GM10248 (cell line): Measurements from ENCODE around the gene CDK5RAP2.

ENCODE experiments used
- CTCF ChIA-PET: fragments of 300-600 bp; sonication (Branson Sonifier 250); formaldehyde crosslinking; extraction: SDS; loops from one replicate; lab custom pipeline; 2021; ENCODE audit warnings: antibody characterized with exemption; lab: Yijun Ruan, JAX
- POLR2A ChIA-PET: fragments of 350-650 bp; sonication (Branson Sonifier 250); formaldehyde crosslinking; extraction: SDS; loops from one replicate; lab custom pipeline; 2020; ENCODE audit warnings: antibody characterized with exemption; lab: Yijun Ruan, JAX
- DNase-seq: peaks from one replicate; pipeline ENCODE4 v3.0.0; 2012; ENCODE audit errors: extremely low spot score
- CTCF ChIP-seq: IDR thresholded peaks from 2 replicates; pipeline ENCODE4 v1.5.1; 2012; ENCODE audit warnings: mild to moderate bottlenecking, low read depth; ENCODE audit errors: extremely low read depth, missing control alignments, control extremely low read depth

Gene CDK5RAP2

DNA sequence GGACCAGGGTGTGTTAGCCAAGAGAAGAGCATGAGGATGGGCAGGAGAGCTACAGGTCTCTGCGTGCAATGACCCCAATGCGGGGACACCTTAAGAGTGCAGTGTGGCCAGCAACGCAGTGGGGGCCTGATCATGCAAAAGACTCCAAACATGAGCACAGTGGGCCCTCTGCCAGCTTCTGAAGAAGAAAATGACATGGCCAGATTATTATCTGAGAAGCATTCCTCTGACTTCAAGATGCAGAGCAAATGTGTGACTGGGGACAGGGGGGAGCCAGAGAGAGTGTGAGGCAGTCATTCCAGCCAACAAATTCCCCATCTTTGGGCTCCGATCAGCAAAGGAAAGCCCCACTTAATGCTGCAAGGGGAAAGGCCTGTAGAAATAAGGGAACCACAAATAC is 229.4 kb downstream of the CDK5RAP2 start:
- ChIA-PET CTCF (interaction anchor here (1.2 kb wide), 1 partner anchor 10 kb away, joined by 3 read pairs; no protein-coding TSS in a partner anchor), POLR2A (no interaction called here)
- no peak for TF ChIP-seq CTCF
- DNase-seq, result no peak

DNA sequence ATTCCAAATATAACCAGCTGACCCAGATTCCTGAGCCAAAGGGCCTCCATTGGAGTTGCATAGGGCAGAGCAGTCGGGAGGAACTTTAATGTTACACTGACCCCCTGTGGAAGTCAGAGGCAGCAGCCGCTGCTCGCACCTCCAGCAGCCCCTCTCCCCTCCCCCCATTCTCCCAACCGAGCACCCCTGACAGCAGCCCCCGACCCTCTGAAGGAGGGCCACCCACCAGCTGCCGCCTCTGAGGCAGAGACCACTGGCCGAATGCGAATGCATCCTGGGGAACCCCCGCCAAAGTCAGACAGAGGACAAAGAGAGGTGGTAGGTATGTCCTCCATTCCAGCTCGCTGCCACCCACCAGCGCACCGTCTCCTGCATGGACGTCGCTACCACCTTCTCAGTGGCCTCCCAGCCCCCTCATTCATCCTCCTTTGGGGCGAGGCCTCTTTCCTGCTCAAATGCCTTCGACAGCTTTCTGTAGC is 231.0 kb downstream of the CDK5RAP2 start:
- peak; percentile 47 for TF ChIP-seq CTCF
- ChIA-PET POLR2A (no interaction called here), CTCF (interaction anchor here (1.9 kb wide), 1 partner anchor 793 kb away, joined by 10 read pairs; no protein-coding TSS in a partner anchor)
- peak; percentile 65 for DNase-seq

DNA sequence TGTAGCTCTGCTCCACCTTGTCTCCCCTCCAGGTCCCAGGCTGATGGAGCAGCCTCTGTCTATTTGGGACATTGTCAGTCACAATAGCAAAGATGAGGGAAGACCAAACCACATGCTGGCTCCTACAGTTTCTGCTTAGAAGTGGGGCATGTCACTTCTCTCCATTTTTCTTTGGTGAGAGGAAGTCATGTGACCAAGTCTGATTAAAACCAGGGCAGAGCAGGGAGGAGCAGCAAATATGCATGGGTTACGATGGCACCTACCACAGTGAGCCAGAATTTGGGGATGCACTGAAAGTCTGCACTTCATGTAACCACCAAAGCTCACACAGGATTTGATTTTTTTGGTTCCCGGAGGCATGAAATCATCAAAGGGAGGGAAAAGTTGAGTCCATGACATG is 234.6 kb downstream of the CDK5RAP2 start:
- DNase-seq, result no peak
- POLR2A ChIA-PET, result no interaction called here
- TF ChIP-seq CTCF, result no peak
- CTCF ChIA-PET, result no interaction called here

DNA sequence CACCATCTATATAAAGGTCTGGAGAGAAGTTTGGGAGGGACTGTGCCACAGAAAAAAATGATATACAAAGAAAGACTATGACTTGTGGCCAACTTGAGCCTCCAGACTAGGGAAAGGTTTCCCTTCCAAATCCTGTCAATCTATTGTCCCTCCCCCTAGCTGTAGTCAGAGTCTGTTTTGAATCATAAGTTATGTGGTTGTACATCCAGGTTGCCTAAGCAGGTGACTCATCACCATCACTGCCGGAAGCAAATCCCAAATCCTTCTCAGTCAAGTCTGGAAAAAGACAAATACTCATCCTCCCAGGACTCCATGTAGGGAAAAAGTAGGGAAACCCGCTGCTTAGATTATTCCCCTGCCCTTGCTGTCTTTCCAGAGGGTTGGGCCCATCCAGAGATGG is 235.7 kb downstream of the CDK5RAP2 start:
- no peak for DNase-seq
- ChIA-PET POLR2A (no interaction called here), CTCF (no interaction called here)
- no peak for TF ChIP-seq CTCF

DNA sequence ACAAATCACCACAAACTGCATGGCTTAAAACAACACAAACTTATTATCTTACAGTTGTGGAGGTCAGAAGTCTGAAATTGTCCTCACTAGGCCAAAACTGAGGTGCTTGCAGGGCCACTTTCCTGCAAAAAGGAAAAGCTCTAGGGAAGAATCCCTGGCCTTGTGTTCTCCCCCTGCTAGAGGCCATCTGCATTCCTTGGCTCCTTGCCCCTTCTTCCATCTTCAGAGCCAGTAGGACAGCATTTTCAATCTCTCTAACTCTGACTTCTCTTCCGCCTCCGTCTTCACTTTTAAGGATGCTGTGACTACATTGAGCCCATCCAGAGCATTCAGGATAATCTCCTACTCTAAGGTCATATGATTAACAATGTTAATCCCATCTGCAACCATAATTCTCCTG is 236.6 kb downstream of the CDK5RAP2 start:
- ChIA-PET POLR2A (no interaction called here), CTCF (no interaction called here)
- no peak for TF ChIP-seq CTCF
- DNase-seq, result no peak
